GM13976 (cell line): ENCODE data around the gene NOS3.

Experiments used
- DNase-seq: peaks from one replicate; pipeline ENCODE4 v3.0.0; 2012; ENCODE audit warnings: low spot score
- in situ Hi-C: fragments of 300-500 bp; cut with MboI; formaldehyde crosslinking; loops from one replicate; pipeline ENCODE4 v1.12.0; 2022; ENCODE audit warnings: low sequenced_read_pairs, mixed read lengths, inconsistent platforms; ENCODE audit not compliant: unreplicated experiment
- TF ChIP-seq, protein P1 (sequence below): IDR thresholded peaks from 2 replicates; pipeline ENCODE4 v1.5.1; 2012; ENCODE audit warnings: borderline replicate concordance, mild to moderate bottlenecking; ENCODE audit not compliant: insufficient read depth; ENCODE audit errors: extremely low read depth, missing control alignments, control extremely low read depth

Gene NOS3

DNA sequence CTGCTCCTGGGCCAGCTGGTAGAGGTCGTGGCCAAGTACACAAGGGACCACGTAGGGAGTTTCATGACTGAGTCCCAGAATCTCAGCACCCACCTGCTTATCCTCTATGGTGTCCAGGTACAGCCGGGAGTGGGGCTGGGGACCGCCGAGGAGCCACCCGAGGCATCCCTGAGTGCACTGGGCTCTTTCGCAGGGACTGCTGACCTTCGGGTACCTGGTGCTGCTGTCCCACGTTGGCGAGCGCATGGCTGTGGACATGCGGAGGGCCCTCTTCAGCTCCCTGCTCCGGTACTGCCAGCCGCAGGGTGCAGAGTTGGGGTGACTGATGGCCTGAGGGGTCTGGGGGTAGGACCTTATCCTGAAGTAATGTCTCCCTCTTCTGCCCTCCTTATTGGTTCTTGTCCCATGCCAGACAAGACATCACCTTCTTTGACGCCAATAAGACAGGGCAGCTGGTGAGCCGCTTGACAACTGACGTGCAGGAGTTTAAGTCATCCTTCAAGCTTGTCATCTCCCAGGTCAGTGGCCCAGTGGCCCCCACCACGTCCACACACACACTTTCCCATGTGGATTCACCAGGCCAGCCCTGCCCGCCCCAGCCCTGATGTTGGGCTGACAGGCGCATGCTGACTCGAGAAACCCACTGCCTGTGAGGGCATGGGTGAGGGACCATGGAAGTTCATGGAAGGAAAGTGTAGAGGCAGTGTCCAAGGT is 43.7 kb downstream of the NOS3 start:
- in situ Hi-C loops, result no loop called here
- TF ChIP-seq, protein P1, sequence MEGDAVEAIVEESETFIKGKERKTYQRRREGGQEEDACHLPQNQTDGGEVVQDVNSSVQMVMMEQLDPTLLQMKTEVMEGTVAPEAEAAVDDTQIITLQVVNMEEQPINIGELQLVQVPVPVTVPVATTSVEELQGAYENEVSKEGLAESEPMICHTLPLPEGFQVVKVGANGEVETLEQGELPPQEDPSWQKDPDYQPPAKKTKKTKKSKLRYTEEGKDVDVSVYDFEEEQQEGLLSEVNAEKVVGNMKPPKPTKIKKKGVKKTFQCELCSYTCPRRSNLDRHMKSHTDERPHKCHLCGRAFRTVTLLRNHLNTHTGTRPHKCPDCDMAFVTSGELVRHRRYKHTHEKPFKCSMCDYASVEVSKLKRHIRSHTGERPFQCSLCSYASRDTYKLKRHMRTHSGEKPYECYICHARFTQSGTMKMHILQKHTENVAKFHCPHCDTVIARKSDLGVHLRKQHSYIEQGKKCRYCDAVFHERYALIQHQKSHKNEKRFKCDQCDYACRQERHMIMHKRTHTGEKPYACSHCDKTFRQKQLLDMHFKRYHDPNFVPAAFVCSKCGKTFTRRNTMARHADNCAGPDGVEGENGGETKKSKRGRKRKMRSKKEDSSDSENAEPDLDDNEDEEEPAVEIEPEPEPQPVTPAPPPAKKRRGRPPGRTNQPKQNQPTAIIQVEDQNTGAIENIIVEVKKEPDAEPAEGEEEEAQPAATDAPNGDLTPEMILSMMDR, result no peak
- DNase-seq, result no peak

DNA sequence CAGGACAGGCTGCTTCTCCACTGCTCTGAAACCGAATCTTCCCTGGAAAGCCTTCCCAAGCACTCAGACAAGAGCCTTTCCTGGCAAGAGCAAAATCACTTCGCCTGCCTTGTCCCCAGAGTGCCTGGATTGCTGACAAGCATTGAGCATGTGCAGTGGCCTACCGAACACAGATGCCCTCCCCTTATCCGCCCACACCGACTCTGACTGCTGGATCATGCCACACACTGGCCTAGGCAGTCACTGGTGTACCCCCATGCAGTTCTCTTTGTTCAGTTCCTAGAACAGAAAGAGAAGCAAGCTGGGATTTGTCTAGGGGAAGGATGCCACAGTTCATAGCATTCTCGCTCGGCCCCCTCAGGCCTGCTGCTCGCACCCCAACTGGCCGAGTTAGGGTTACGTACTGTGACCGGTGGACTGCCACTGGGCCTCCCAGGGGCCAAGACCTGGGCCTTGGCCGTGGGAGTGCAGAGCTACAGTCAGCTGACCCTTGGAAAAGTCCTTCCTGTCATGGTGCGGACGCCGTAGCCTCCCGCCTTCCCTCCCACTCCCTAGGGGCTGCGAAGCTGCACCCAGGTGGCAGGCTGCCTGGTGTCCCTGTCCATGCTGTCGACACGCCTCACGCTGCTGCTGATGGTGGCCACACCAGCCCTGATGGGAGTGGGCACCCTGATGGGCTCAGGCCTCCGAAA is 44.4 kb downstream of the NOS3 start:
- in situ Hi-C loops, result no loop called here
- DNase-seq, result no peak
- TF ChIP-seq, protein P1, result no peak

DNA sequence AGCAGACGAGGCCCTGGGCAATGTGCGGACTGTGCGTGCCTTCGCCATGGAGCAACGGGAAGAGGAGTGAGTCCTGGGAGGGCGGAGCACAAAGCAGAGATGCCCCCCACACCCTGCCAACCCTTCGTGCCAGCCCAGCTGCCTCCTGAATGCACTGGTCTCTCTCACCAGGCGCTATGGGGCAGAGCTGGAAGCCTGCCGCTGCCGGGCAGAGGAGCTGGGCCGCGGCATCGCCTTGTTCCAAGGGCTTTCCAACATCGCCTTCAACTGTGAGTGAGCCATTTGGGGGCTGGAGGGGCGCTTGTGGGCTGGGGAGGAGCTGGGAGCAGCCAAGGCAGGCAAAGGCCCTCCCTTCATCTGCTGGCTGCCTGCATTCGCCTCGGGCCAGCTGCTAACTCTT is 45.1 kb downstream of the NOS3 start:
- no peak for DNase-seq
- in situ Hi-C loops, result no loop called here
- TF ChIP-seq, protein P1, result no peak

DNA sequence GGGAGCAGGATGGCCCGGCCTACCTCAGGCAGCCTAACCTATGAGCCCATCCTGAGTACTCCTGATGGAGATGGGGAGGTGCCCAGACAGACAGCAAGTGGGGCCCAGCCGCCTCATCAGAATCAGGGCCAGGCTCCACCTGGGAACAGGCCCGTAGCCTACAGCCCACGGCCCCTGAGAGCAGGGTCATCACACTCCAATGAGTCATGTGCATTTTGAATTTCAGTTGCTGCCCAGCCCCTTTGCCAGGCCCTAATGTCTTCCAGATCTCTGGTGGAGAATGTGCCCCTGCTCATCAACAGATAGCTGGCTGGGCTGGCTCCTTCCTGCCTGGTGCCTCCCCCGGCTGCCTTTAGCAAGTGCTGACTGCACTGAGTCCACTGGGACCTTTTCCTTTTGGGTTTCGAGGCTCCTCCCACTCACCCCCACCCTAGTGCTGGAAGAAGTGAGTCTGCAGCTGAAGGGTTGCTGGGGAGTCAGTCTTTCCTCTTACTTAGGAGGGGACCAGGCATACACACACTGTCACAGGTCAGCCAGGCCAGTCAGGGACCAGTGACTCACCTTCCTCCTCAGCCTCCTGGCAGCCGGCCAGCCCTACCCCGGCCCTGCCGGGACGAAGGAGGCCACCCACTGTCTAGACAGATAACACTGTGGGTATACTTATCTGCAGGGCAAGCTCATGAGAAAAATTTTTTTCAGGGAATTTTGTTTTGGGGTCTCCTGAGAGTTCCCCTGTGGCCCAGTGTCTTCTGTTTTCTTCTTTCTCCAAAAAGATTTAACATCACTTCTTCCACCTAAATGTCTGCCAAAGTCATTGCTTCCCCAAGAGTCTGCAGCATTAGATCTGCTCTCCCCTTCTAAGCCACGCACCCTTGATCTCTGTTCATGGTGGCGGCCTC is 48.4 kb downstream of the NOS3 start:
- in situ Hi-C loops, result no loop called here
- peak; percentile 61 for DNase-seq
- TF ChIP-seq, protein P1, result no peak

DNA sequence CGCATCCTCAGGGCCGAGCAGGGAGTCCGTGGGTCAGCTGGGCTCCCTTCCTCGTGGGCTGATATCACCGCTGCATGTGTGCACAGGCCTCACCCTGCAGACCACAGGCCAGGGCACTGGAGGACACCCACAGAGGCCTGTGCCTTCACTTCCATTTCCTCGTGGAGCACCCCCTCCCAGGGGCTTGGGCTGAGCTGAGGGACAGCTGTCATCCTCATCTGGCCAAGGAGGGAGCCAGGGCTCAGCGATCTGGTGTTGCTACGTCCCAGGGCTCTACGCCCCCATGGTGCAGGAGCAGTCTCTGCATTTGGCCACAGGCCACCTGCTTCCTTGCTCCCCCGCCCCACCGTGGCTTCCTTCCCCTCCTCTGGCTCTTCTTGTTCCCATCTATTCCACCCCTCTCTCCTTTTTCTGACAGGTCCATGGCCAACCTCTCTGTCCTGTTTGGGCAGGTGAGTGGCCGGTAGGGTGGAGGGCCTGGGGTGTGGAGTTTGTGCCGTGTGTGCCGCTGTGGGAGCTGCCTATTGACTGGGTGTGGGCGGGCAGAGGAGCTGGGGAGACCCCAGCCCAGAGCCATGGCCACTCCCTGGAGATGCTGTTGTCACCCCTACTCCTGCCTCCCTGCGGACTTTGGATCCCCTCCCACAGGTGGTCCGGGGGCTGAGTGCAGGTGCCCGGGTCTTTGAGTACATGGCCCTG is 49.2 kb downstream of the NOS3 start:
- in situ Hi-C loops, result no loop called here
- TF ChIP-seq, protein P1, result no peak

More for the DNA sequence above, 49.2 kb downstream of the NOS3 start:
- no peak for DNase-seq
